Umbilical cord (tissue), 2 donors: ENCODE results near the gene MCAT. TPM values are rescaled to one million over a fixed set of nuclear protein-coding genes. Genes with fewer than 3 reads are reported as not detected.

Source experiments
- DNase-seq: peaks from one replicate; pipeline ENCODE4 v3.0.0-alpha.2; 2015; ENCODE audit warnings: low spot score
- total RNA-seq: library from RNA; depleted of rRNA; stranded (reverse); fragments of >200 nt; gene quantifications from one replicate; pipeline ENCODE4 v1.2.3, GENCODE V29; 2014; ENCODE audit warnings: low replicate concordance; ENCODE audit not compliant: insufficient read depth

MCAT gene
- total RNA-seq = 13.7 TPM

- peak; percentile 84 for DNase-seq
These were observed at the start of gene MCAT for GRCh38 chr22:43142880-43143562. Gene MCAT, minus strand, starts transcription at chr22:43143398. Its CDS starts 50 bp downstream, at chr22:43143348.

GRCh38 chr22:43191831-43192230 lies 48.6 kb upstream of the MCAT start:
- no peak for DNase-seq

GRCh38 chr22:43188829-43189545 lies 45.8 kb upstream of the MCAT start:
- no peak for DNase-seq

- peak; percentile 97 for DNase-seq
These were observed 44.2 kb upstream of the MCAT start for GRCh38 chr22:43187171-43188099.

- DNase-seq = peak; percentile 57
These were observed 43.3 kb upstream of the MCAT start, which contains the start of gene TTLL12 for GRCh38 chr22:43186272-43187170. Gene TTLL12, minus strand, starts transcription at chr22:43187134. Its CDS starts 65 bp downstream, at chr22:43187069.

- DNase-seq = peak; percentile 43
These were observed 42.7 kb upstream of the MCAT start for GRCh38 chr22:43185860-43186261.

GRCh38 chr22:43183496-43184277 lies 40.5 kb upstream of the MCAT start:
- no peak for DNase-seq

- DNase-seq = no peak
These were observed 39.5 kb upstream of the MCAT start for GRCh38 chr22:43182726-43183125.

- DNase-seq = no peak
These were observed 38.9 kb upstream of the MCAT start for GRCh38 chr22:43182118-43182517.

GRCh38 chr22:43181321-43182076 lies 38.3 kb upstream of the MCAT start:
- no peak for DNase-seq

GRCh38 chr22:43180670-43181069 lies 37.5 kb upstream of the MCAT start:
- DNase-seq = no peak

- no peak for DNase-seq
These were observed 36.7 kb upstream of the MCAT start for GRCh38 chr22:43179911-43180195.

GRCh38 chr22:43179146-43179910 lies 36.1 kb upstream of the MCAT start:
- no peak for DNase-seq

- no peak for DNase-seq
These were observed 34.3 kb upstream of the MCAT start for GRCh38 chr22:43177479-43177878.

GRCh38 chr22:43176090-43176489 lies 32.9 kb upstream of the MCAT start:
- DNase-seq = no peak

- DNase-seq = no peak
These were observed 31.8 kb upstream of the MCAT start for GRCh38 chr22:43174941-43175531.

GRCh38 chr22:43173976-43174720 lies 30.9 kb upstream of the MCAT start:
- DNase-seq = no peak

- DNase-seq = no peak
These were observed 30.4 kb upstream of the MCAT start for GRCh38 chr22:43173566-43173965.
